Bone marrow (tissue), 2 donors: Measurements from ENCODE around the gene ERC2.

Experiments used
- DNase-seq, 2 donors: peaks; one replicate each; lab custom pipeline; 2025; lab: John Stamatoyannopoulos, UW

Gene ERC2

DNA sequence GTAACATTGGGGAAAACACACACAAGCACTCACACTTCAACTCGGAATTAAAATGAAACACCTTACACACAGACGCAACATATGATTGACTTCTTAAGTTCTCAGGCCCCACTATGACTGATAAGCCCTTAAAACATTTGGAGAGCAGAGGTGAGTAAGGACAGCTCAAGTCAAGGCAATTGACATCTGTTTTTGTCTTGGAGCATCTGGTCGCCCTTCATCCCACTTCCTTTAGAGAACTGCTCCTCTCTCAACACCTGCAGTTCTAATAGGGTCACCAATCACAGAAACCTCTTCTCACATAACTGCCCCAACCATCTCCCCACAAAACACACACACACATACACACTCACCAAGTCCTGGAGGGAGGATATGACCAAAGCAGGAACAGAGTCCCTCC is 43.4 kb downstream of the ERC2 start:
- no peak for DNase-seq

GRCh38 chr3:56424336-56424735 is 43.9 kb downstream of the ERC2 start:
- no peak for DNase-seq

- no peak for DNase-seq
These were observed 44.6 kb downstream of the ERC2 start for GRCh38 chr3:56423661-56424099.

DNA sequence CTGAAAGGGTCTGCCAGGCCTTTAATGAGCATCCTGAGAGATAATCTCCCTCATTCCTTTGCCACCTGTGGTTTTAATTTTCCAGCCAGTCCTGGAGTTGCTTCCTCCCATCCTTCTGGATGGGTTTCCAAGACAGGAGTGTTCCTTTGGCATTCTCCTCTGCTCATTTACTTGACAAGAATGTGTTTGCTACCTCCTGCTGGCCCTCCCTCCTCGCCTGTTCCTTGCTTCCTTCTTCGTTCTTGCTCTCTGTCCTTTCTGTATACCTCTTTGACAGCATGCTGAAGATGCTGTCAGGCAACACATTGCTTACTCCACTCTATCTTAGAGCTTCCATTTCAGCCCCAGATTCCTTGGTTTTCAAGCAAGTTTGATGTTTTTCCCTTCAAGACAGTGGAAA is 46.0 kb downstream of the ERC2 start:
- DNase-seq, result no peak

GRCh38 chr3:56421205-56421604 is 47.1 kb downstream of the ERC2 start:
- no peak for DNase-seq

DNA sequence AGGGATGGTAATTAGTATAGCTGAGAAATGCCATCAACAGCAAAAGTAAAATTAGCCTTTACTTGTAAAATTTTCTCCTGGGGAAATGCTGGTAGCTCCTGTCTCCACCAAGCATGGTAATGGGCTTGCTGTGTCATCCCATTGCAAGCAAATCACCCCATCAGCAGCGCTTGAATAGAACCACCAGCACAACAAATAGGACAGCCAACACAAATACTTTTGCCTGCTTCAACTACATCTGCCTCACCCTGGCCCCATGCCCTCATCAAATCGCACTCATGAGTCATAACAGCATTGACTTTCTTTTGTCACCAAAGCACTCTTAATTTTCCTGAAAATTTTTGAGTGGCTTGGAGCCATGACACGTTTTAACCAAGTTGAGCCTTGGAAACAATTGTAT is 52.6 kb downstream of the ERC2 start:
- DNase-seq, result no peak

GRCh38 chr3:56413911-56414310 is 54.4 kb downstream of the ERC2 start:
- no peak for DNase-seq

- DNase-seq, result no peak
These were observed 57.1 kb downstream of the ERC2 start for GRCh38 chr3:56411166-56411565.

- DNase-seq, result no peak
These were observed 57.7 kb downstream of the ERC2 start for GRCh38 chr3:56410576-56410975.

- DNase-seq, result no peak
These were observed 58.5 kb downstream of the ERC2 start for GRCh38 chr3:56409790-56410189.

- DNase-seq, result no peak
These were observed 59.5 kb downstream of the ERC2 start for GRCh38 chr3:56408761-56409196.

DNA sequence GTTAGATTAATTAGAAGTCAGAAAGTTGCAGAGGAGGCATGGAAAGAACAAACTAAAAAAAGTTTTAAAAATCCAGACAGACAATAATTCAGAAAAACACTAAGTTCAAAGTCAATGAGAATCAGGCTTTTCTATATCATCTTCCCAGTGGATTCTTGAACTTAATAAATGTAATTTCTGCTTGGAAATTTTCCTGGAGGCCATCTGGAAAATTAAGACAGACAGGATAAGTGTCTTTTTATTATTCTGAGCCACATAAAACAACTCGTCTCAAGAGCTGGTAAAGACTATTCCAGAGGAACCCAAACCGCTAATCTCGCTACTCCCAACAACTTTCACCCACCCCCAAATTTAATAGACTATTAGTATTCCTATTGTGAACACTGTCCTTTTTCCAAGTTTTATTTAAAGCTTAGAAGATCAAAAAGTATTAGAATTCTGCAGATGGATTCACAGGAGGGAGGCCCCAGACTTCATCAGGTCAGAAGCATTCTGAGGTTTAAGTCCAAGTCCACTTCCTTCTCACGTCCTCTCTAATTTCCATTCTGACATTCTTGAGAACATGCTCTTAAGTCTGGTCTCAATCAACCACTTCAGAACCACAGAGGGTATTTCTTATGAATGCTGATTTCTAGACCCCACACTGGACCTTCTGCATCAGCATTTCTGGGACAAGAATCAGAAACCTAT is 61.3 kb downstream of the ERC2 start:
- DNase-seq, result no peak

- DNase-seq, result no peak
These were observed 63.4 kb downstream of the ERC2 start for GRCh38 chr3:56404884-56405283.

DNA sequence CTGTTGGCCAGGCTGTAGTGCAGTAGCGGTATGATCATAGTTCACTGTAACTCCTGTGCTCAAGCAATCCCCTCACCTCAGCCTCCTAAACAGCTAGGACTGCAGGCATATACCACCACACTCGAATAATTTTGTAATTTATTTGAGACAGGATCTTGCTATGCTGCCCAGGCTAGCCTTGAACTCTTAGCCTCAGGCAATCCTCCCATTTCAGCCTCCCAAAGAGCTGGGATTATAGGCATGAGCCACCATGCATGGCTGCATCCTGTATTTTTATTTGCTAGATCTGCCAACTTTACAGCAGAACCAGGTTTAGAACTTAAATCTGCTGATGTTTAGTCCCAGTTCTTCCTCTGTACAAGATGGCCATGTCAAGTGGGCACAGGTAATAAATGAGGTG is 69.6 kb downstream of the ERC2 start:
- no peak for DNase-seq

GRCh38 chr3:56397798-56398197 is 70.5 kb downstream of the ERC2 start:
- no peak for DNase-seq

GRCh38 chr3:56389183-56389830 is 79.0 kb downstream of the ERC2 start:
- DNase-seq, result no peak

DNA sequence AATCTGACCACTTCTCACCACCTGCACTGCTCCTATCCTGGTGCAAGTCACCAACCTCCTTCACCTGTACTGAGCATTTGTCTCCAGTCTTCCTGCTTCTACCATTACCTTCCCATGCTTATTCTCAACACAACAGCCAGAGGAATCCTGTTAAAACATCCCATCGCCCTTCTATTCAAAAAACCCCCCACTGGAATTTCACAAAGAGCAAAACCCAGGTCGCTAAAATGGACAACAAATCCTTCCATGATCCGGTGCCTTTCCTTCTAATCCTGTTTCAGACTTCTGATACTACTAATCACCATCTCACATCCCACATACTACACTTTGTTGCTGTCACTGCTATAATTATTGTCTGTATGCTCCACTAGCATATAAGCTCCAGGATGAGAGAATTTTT is 85.2 kb downstream of the ERC2 start:
- DNase-seq, result no peak

GRCh38 chr3:56379723-56380287 is 88.5 kb downstream of the ERC2 start:
- no peak for DNase-seq

DNA sequence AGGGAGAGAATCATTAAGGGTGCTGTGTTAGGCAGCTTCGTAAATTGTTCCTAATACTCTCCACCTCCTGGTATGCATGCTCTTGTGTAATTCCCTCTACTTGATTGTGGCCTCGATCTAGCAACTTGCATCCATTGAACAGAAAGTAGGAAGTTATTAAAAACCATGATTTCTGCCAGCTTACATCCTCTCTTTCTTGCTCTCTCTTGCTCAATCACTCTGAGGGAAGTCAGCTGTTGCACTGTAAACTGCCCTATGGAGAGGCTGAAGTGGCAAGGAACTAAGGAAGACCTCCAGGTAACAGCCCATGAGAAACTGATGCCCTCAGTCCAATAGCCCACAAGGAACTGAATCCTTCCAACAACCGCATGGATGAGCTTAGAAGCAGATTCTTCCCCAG is 92.6 kb downstream of the ERC2 start:
- DNase-seq, result no peak

GRCh38 chr3:56373386-56373785 is 94.9 kb downstream of the ERC2 start:
- DNase-seq, result no peak

GRCh38 chr3:56370991-56371775 is 97.1 kb downstream of the ERC2 start:
- DNase-seq, result no peak

GRCh38 chr3:56369914-56370313 is 98.4 kb downstream of the ERC2 start:
- no peak for DNase-seq

DNA sequence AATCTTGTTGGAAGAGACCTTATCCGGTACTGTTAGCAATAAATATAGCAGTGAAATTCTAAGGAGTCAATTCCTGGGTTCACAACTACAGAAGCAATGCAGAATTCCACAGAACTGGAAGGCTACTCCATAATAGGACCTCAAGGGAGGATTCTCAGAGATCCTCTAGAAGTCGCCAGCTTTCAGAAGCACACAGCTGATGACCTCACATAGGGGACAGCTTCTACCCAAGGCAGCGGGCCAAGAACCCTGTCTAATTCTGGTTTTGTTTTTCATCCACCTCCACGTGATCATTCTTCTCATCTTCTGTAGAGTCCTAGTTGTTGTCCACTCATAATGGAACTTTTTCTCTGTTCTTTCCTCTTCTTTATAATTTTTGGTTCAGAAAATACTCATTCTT is 99.4 kb downstream of the ERC2 start:
- DNase-seq, result no peak
